GM12878 (cell line): ENCODE measurements around the gene SPOCK1. TPM values are rescaled to one million over a fixed set of nuclear protein-coding genes. Genes with fewer than 3 reads are reported as not detected.

ENCODE experiments used
- ATAC-seq: fragments of 200-7000 bp; cut with Tn5 transposase; 3 replicates; pipeline ENCODE4 v1.9.1; 2020; ENCODE audit warnings: mild to moderate bottlenecking, moderate library complexity
- BruUV-seq: library from RNA; stranded (reverse); fragments of 400-500 nt; replicated peaks from 2 replicates; lab custom pipeline; 2021; lab: Mats Ljungman, UMichigan
- CTCF ChIA-PET: fragments of 300-600 bp; sonication (Branson Sonifier 250); formaldehyde crosslinking; extraction: SDS; loops from one replicate; lab custom pipeline; 2021; ENCODE audit warnings: inconsistent platforms; lab: Yijun Ruan, JAX
- POLR2A ChIA-PET: fragments of 350-600 bp; formaldehyde crosslinking; extraction: SDS; loops from one replicate; lab custom pipeline; 2021; ENCODE audit warnings: inconsistent platforms; lab: Charles Lee
- RAD21 ChIA-PET: fragments of 300-600 bp; sonication (Branson Sonifier 250); formaldehyde crosslinking; loops from one replicate; lab custom pipeline; 2023; ENCODE audit warnings: antibody characterized with exemption; ENCODE audit not compliant: unreplicated experiment; lab: Charles Lee
- SMC1A ChIA-PET: fragments of 300-600 bp; sonication (Branson Sonifier 250); formaldehyde crosslinking; loops from one replicate; lab custom pipeline; 2023; ENCODE audit not compliant: unreplicated experiment, uncharacterized antibody; lab: Charles Lee
- DNase-seq: peaks from one replicate; pipeline ENCODE4 v3.0.0-alpha.2; 2011; ENCODE audit warnings: low read depth, low spot score
- FAIRE-seq: peaks from 3 replicates; lab custom pipeline; 2011; peaks lifted over from hg19 to GRCh38; lab: Jason Lieb, UNC
- H2AFZ ChIP-seq: 2 replicates; pipeline ENCODE4 v1.6.0; 2011; ENCODE audit warnings: low read depth, low read length, control low read depth; ENCODE audit not compliant: control insufficient read depth
- H3K27ac ChIP-seq: 2 replicates; pipeline ENCODE4 v1.5.1; 2011; ENCODE audit warnings: control low read depth; ENCODE audit not compliant: control insufficient read depth, insufficient read depth
- H3K27me3 ChIP-seq, 2 experiments: replicated peaks in 1 of 2; 2 replicates each; pipeline versions ENCODE4 v1.6.0 to v1.6.1; 2011; ENCODE audit warnings: low read length in 1 of 2; ENCODE audit not compliant: control insufficient read depth in 2 of 2, insufficient read depth in 2 of 2
- H3K36me3 ChIP-seq, 2 experiments: 2 replicates each; pipeline ENCODE4 v1.5.1; 2011; ENCODE audit warnings: low read length in 1 of 2; ENCODE audit not compliant: control insufficient read depth in 2 of 2, insufficient read depth in 2 of 2
- H3K4me1 ChIP-seq: 2 replicates; pipeline ENCODE4 v1.6.1; 2011; ENCODE audit warnings: mild to moderate bottlenecking, low read length, moderate library complexity, mixed read lengths; ENCODE audit not compliant: control insufficient read depth, insufficient read depth
- H3K4me2 ChIP-seq: 2 replicates; pipeline ENCODE4 v1.6.0; 2011; ENCODE audit warnings: control low read depth; ENCODE audit not compliant: control insufficient read depth, insufficient read depth
- H3K4me3 ChIP-seq: fragments of 200-600 bp; sonication (generic); 2 replicates; pipeline ENCODE4 v1.5.1; 2016
- H3K79me2 ChIP-seq: 2 replicates; pipeline ENCODE4 v1.6.0; 2011; ENCODE audit warnings: low read length; ENCODE audit not compliant: control insufficient read depth, insufficient read depth
- H3K9ac ChIP-seq: 2 replicates; pipeline ENCODE4 v1.8.0; 2011; ENCODE audit warnings: low read length, control low read depth, mixed read lengths; ENCODE audit not compliant: control insufficient read depth, insufficient read depth
- H3K9me3 ChIP-seq: replicated peaks from 3 replicates; pipeline ENCODE4 v1.5.1; 2011; ENCODE audit warnings: mild to moderate bottlenecking, low read length; ENCODE audit not compliant: control insufficient read depth, insufficient read depth
- H4K20me1 ChIP-seq: 2 replicates; pipeline ENCODE4 v1.6.0; 2011; ENCODE audit not compliant: control insufficient read depth, insufficient read depth
- BCLAF1 ChIP-seq: fragments of 450-650 bp; IDR thresholded peaks from 2 replicates; pipeline ENCODE4 v1.6.1; 2017; ENCODE audit warnings: antibody characterized with exemption, mild to moderate bottlenecking, moderate library complexity
- CUX1 ChIP-seq: IDR thresholded peaks from 2 replicates; pipeline ENCODE4 v1.6.1; 2012; ENCODE audit warnings: improper control_type of control experiment, low read depth, low read length; ENCODE audit not compliant: insufficient replicate concordance
- E4F1 ChIP-seq: fragments of 450-650 bp; IDR thresholded peaks from 2 replicates; pipeline ENCODE4 v1.6.1; 2018; ENCODE audit warnings: borderline replicate concordance, mild to moderate bottlenecking; ENCODE audit not compliant: partially characterized antibody
- NBN ChIP-seq: fragments of 450-650 bp; IDR thresholded peaks from 2 replicates; pipeline ENCODE4 v1.6.1; 2016
- NFYB ChIP-seq: IDR thresholded peaks from 2 replicates; pipeline ENCODE4 v1.6.1; 2011; ENCODE audit warnings: low read depth, mild to moderate bottlenecking, low read length, improper control_type of control experiment, moderate library complexity; ENCODE audit not compliant: insufficient read depth
- NKRF ChIP-seq: fragments of 450-650 bp; conservative IDR thresholded peaks from 2 replicates; pipeline ENCODE4 v1.6.1; 2017; ENCODE audit warnings: mild to moderate bottlenecking, moderate library complexity
- PML ChIP-seq: IDR thresholded peaks from 2 replicates; pipeline ENCODE4 v1.6.1; 2012; ENCODE audit warnings: low read length, inconsistent platforms
- RELA ChIP-seq: fragments of 450-650 bp; IDR thresholded peaks from 2 replicates; pipeline ENCODE4 v1.8.0; 2014; ENCODE audit warnings: borderline replicate concordance; ENCODE audit not compliant: partially characterized antibody
- SIX5 ChIP-seq: IDR thresholded peaks from 2 replicates; pipeline ENCODE4 v1.6.1; 2011; ENCODE audit warnings: mild to moderate bottlenecking, low read depth, low read length, moderate library complexity; ENCODE audit not compliant: severe bottlenecking
- SMAD1 ChIP-seq: fragments of 450-650 bp; IDR thresholded peaks from 2 replicates; pipeline ENCODE4 v1.6.1; 2018; ENCODE audit warnings: mild to moderate bottlenecking, low read depth; ENCODE audit not compliant: partially characterized antibody
- WRNIP1 ChIP-seq: IDR thresholded peaks from 2 replicates; pipeline ENCODE4 v1.6.1; 2011; ENCODE audit warnings: low read depth, low read length, improper control_type of control experiment, borderline replicate concordance
- ZNF274 ChIP-seq: IDR thresholded peaks from one replicate; pipeline ENCODE4 v1.8.0; 2011; ENCODE audit not compliant: insufficient read length, insufficient read depth
- WGBS: methylation state at CpG from one replicate; pipeline ENCODE4 v1.1.6; 2016; ENCODE audit warnings: low lambda C conversion rate; ENCODE audit not compliant: insufficient replicate concordance, insufficient coverage; ENCODE audit errors: missing lambda C conversion rate; 5-methylcytosine and 5-hydroxymethylcytosine counted together
- in situ Hi-C: fragments of 300-500 bp; cut with MboI; formaldehyde crosslinking; loops from 9 replicates; pipeline ENCODE4 v1.14.3; 2018; ENCODE audit warnings: mixed read lengths
- intact Hi-C: fragments of 100-400 bp; cut with micrococcal nuclease; formaldehyde crosslinking; loops from one replicate; pipeline ENCODE4 v1.14.2; 2022; ENCODE audit not compliant: unreplicated experiment
- polyA plus RNA-seq, 11 experiments: library from polyadenylated mRNA; depleted of rRNA in 4 of 11; unstranded in 6 of 11; stranded (reverse) in 5 of 11; fragments of >200 nt; fragmentation: Nextera tagmentation in 4 of 11; fragmentation: Illumina TruSeq in 1 of 11; extraction: Ambion mirVana in 4 of 11; extraction: Trizol in 1 of 11; gene quantifications; 1 replicate in 1 of 11; 2 replicates in 10 of 11; pipeline versions ENCODE4 v1.2.1 to v1.2.3, GENCODE V29; 2011 to 2016; ENCODE audit warnings: inconsistent platforms in 2 of 11, missing spikeins in 2 of 11, low read depth in 1 of 11
- total RNA-seq, 4 experiments: library from RNA; depleted of rRNA in 3 of 4; stranded (reverse); fragments of >200 nt in 3 of 4; fragmentation: Illumina TruSeq in 1 of 4; extraction: Trizol in 1 of 4; gene quantifications; 2 replicates each; pipeline versions ENCODE4 v1.2.1 to v1.2.3, GENCODE V29; 2013 to 2021

SPOCK1 gene
- total and polyA plus RNA-seq, 10 of the 15 experiments (the other 5 are each of a cell fraction or from before 2014, with no cell fraction given) = 0.06 to 0.68 (median 0.25) TPM; not detected in 3

- Histone ChIP-seq H3K4me2 (no peak overlapping the region), H3K4me3 (no peak overlapping the region), H3K9ac (no peak overlapping the region), H3K9me3 (no peaks in the 10 kb centered on the region), H3K27me3 (no peaks in the 10 kb centered on the region), H2AFZ (no peak overlapping the region), H3K4me1 (no peaks in the 10 kb centered on the region), H4K20me1 (no peaks in the 10 kb centered on the region), H3K27ac (no peak overlapping the region), H3K36me3 (no peaks in the 10 kb centered on the region), H3K79me2 (no peaks in the 10 kb centered on the region)
- BruUV-seq = no TSS peak
- SMC1A ChIA-PET = no interaction called here
- ATAC-seq (no peak), FAIRE-seq (no peak), DNase-seq (no peak)
- CTCF ChIA-PET = interaction anchor here (0.7 kb wide), 1 partner anchor 33 kb away, joined by 3 read pairs; no protein-coding TSS in a partner anchor
- 58% methylated on average over 5 of the region's 5 CpGs for WGBS
- intact Hi-C loops = no loop called here
- in situ Hi-C loops = no loop called here
- POLR2A ChIA-PET = no interaction called here
- RAD21 ChIA-PET = no interaction called here
- no peak for TF ChIP-seq SIX5
- no peak for TF ChIP-seq NFYB
- no peak for TF ChIP-seq RELA
- no peak for TF ChIP-seq SMAD1
- TF ChIP-seq PML = no peak
- TF ChIP-seq NBN = no peak
- no peak for TF ChIP-seq CUX1
- TF ChIP-seq ZNF274 = no peak
- no peak for TF ChIP-seq WRNIP1
- TF ChIP-seq BCLAF1 = no peak
- no peak for TF ChIP-seq NKRF
- no peak for TF ChIP-seq E4F1
Observed at GRCh38 chr5:137023371-137023770, 475.8 kb downstream of the SPOCK1 start.
